HG03039 (cell line): Measurements from ENCODE around the gene C2CD4C.
"Not testable (repeated sequence)": the region's sequence is repeated elsewhere in the genome, so short reads cannot be mapped to it uniquely, and the experiment has no call there.

Source experiments
- ATAC-seq: cut with Tn5 transposase; IDR thresholded peaks from one replicate; pipeline ENCODE4 v1.9.1; 2021; ENCODE audit warnings: mild to moderate bottlenecking, moderate library complexity; ENCODE audit not compliant: unreplicated experiment

C2CD4C gene

DNA sequence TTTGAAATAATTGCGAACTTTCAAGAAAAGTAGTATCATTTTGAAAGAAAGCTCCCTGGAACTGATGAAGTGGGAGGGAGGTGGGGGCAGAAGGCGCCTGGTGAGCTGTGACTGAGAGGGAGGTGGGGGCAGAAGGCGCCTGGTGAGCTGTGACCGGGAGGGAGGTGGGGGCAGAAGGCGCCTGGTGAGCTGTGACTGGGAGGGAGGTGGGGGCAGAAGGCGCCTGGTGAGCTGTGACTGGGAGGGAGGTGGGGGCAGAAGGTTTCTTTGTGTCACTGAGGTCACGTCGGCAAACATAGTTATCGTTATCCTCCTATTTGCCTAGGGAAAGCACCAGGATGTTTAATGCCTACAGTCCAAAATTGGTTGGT is 24.2 kb downstream of the C2CD4C start:
- no peak for ATAC-seq

DNA sequence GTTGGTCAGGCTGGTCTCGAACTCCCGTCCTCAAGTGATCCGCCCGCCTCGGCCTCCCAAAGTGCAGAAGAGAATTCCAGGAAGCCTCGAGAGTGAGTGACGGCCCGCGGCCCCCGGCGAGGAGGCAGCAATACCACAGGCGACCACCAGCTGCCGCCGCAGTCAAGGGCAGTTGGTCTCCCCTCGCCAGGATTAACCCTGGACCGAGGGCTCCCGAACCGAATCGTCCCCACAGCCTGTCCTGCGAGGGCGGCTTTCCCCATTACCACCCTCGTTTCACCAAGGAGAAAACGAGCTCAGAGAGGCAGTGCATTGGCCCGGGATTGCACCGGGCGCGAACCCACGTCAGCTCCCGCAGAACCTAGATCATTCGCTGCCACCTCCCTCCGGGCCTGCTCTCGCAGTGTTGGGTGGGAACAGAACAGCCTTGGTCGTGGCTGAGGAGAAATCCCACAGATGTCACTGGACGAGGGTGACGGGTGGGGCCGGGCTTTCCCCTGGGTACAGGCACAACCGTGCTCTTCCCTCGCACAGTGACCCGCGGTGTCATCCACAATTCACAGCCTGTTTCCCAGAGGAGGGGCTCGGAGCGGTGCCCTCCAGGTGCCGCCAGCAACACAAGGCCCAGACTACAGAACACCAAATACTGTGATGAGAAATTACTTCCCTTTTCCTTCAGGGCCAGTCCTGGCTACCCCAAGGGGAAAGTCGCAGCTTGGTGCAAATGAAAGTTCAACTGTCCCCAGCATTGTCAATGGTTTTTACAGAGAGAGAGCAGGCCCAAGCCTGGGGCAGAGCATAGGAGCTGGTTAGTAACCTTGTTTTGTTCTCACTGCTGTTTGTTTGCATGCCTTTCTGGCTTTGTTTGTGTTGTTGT is 24.8 kb downstream of the C2CD4C start:
- no peak for ATAC-seq

DNA sequence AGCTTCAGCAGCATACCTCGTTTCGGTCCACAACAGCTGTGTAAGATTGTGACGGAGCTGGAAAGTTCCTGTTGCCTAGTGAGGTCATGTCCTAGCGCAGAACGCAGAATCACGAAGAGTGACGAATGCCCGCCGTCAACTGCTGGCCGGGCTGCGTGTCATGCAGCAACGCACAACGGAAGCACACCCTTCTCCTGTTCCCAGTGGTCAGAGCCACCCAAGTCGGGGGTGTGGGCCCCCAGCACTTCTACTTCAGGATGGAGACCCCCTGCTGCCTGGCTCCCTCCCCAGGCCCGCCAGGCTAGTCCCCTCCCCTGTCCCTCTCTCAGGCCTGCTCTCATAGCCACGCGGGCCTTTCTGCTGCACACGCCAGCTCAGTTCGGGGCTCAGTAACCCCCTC is 25.9 kb downstream of the C2CD4C start:
- ATAC-seq = no peak

DNA sequence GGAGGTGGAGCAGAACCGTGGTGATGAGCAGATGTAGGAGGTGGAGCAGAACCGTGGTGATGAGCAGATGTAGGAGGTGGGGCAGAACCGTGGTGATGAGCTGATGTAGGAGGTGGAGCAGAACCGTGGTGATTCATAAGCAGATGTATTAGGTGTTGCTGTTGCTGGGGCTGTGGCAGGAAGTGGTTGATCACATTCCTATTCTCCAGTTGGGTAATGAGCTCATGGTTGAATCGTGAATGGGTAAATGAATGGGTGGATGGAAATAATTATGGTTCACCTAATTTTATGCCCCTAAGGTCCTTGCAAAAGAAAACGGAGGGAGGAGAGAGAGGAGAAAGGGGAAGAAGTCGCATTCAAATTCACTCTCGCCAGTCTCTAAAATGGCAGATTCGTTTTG is 26.4 kb downstream of the C2CD4C start:
- ATAC-seq = not testable (repeated sequence)

DNA sequence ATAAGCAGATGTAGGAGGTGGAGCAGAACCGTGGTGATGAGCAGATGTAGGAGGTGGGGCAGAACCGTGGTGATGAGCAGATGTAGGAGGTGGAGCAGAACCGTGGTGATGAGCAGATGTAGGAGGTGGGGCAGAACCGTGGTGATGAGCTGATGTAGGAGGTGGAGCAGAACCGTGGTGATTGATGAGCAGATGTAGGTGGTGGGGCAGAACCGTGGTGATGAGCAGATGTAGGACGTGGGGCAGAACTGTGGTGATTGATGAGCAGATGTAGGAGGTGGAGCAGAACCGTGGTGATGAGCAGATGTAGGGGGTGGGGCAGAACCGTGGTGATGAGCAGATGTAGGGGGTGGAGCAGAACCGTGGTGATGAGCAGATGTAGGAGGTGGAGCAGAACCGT is 27.0 kb downstream of the C2CD4C start:
- ATAC-seq = not testable (repeated sequence)

DNA sequence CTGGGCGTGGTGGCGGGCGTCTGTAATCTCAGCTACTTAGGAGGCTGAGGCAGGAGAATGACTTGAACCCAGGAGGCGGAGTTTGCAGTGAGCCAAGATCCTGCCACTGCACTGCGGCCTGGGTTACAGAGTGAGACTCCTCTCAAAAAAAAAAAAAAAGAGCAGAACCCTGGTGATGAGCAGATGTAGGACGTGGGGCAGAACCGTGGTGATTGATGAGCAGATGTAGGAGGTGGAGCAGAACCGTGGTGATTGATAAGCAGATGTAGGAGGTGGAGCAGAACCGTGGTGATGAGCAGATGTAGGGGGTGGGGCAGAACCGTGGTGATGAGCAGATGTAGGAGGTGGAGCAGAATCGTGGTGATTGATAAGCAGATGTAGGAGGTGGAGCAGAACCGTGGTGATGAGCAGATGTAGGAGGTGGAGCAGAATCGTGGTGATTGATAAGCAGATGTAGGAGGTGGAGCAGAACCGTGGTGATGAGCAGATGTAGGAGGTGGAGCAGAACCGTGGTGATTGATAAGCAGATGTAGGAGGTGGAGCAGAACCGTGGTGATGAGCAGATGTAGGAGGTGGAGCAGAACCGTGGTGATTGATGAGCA is 28.2 kb downstream of the C2CD4C start:
- not testable (repeated sequence) for ATAC-seq

DNA sequence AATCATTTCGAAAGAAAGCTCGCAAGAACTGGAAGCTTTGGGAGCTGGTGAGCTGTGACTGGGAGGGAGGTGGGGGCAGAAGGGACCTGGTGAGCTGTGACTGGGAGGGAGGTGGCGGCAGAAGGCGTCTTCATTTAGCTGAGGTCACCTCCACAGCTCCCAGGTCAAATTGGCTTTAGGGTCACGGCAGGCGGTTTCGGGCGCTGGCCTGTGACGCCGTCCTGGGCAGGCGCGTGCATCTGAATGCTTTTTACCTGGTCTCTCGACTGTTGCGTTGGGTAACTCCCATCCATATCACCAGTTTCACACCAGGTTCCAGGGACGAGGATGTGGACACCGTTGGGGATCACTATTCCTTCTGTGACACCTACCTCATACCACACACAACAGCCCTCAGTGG is 29.2 kb downstream of the C2CD4C start:
- no peak for ATAC-seq

DNA sequence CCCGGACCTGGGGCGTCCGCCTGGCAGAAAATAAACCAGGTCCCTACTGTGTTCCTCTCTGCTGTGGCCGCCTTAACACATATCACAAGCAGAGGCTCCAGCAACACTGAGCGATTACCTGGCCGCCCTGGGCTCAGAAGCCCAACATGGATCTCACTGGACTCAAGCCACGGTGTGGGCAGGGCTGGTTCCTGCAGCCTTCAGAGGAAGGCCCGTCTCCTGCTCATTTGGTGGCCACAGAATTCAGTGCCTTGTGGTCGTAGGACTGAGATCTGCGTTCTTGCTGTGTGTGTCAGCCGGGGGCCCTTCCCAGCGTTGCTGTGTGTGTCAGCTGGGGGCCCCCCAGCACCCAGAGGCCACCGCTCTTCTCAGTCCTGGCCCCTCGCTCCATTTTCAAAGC is 30.2 kb downstream of the C2CD4C start:
- ATAC-seq = no peak

DNA sequence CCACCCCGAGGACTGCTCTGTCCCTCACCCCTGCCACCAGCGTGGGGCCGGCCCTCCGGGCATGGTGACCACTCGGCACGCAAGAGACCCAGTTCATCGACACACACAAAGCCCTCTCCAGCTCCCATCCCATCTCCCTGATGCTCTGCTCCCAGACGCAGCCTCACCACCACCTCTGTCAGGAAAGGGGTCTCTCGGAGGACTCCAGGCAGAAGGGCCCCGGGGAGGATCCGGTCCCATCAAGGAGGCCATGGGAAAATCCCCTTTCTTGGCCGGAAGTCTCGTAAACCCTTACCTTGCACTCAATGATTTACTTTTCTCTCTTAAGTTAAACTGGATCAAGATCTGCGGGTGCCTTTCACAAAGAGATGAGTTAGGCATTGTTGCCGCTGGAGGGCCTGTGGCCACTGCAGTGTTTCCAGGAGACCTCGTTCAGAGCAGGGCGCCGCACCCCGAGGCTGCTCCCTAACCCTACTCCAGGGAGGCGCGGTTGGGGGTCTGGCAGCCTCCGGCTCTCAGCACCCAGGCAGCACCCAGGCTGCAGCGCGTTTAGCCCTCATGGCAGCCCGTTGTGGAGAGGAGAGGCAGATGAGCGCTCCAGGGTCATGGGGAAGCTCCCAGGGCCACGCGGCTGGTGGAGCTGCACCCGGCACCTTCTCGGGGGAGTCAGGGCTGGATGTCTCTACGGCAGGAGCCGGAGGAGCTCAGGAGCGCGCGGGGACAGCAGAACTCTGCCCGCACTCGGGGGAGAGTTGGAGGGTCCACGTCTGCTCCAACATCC is 31.0 kb downstream of the C2CD4C start:
- no peak for ATAC-seq

DNA sequence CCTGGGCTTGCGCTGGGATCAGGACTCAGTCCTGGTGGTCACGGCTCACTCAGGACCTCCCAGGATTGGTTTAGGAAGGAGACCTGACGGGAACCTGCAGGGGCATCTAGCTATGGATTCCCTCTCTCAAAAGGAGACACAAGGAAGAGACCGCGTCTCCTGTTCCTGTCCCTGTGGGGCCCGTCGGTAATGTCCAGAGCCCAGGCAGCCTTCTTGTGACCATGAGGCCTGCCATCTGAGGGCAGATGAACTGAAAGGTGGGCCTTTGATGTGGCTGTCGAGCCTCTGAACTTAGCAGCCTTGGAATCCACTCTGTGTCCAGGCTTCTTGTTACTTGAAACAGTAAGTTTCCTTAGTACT is 32.9 kb downstream of the C2CD4C start:
- no peak for ATAC-seq

DNA sequence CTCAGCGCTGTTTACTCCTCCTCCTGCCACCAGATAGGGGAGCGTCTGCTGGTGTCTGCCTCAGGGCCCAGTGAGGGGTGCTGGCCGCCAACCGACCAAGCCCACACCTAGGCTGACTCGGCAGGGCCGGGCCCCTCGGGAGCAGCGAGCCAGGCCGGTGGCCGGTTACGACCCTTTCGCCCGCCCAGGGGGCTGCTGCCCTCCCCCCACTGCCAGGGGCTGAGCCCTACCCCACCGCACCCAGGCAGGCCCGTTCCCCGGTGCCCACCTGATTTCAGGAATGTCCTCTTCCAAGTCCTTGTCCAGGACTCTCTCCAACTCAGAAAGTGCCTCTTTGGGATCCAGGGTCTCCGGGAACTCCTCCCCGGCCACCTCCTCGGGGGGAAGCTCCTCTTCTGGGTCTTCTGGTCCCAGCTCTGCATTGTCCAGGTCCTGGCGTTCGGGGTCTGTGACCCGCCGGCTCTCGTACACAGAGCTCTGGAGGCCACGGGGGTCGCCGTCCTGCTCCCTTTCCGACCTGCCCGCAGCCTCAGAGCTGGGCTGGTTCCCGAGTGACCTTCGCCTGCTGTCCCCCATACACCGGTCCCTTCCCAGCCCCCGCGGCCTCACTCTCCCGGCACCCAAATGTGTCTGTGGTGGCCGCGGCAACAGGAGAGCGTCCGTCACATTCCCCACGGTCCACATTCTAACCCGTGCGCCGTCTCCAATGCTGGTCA is 33.4 kb downstream of the C2CD4C start:
- ATAC-seq = no peak

DNA sequence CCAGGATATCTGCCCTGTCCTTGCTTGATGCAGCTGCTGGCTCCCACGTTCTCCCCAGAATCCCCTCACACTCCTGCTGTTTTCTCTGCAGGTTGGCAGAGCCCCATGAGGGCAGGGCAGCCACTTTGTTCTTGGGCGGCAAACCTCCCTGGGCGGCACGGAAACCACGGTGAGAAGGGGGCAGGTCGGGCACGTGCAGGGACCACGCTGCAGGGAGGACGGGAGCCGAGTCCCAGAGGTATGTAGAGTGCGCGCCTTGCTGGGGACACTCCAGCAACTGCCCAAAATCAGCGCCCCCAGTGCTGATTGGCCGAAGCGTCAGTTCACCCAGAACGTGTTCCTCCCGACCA is 34.1 kb downstream of the C2CD4C start:
- ATAC-seq = no peak

DNA sequence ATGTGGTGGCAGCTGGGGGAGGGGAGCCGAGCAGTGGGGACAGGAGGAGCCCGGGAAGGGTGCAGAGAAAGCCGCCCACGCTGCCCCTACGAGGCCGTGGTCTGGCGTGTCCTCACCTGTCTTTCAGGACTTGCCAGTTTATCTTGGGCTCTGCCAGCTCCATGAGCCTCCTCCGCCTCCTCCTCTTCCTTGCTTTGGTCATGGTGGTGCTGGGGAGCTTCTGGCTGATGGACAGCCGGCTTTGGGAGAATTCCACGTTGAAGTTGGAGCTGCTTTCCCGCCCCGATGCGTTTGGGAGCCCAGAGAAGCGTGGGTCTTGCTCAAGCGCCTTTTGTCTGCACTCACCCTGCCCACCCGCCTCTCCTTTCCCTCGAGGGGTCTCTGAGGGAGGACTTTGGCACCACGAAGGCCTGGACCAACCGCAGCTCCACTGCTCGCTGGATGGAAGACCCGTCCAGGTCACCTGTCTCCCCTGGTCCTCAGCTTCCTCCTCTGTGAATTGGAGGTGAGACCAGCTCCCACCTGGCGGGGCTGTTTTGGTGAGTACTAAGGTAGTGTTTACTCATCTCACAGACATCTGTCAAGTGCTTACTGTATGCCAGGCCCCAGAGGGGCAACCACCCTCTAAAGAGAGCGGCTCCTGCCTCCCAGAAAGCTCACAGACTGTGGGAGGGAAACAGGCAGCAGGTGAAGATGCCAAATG is 34.6 kb downstream of the C2CD4C start:
- ATAC-seq = no peak

DNA sequence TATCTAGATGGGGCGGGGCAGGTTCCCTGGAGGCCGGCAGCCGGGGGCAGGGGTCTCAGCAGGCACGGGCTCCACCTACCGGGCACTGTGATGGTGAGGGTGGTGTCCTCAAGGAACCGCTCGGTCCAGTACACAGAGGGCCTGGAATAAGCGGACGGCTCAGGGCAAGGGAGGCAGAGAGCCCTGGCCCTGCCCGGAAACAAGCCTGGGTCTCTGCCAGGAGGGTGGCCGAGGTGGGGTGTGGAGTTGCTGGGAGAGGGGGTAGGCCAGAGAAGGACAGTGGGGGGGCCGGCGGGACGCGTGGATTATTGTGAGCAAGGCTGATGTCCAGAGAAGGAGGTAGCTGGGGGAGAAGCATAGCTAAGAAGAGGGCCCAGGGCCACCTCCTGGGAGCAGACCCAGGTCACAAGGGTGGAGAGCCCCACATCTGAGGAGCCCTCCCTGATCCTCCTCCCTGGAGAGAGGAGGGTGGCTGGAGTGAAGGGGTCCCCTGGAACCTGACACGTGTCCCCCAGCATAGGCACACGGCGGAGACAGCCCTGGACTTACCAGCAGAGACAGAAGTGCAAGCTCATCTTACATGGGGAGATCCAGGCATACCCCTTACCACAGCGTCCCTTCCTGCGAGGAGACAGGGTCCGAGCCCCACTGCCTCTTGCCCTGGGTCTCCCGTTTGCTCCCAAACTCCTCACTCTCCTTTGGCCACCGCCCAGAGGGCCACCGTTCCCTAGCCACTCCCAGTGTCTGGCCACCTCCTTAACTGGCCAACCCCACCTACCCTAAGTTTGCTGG is 35.4 kb downstream of the C2CD4C start:
- ATAC-seq = no peak

DNA sequence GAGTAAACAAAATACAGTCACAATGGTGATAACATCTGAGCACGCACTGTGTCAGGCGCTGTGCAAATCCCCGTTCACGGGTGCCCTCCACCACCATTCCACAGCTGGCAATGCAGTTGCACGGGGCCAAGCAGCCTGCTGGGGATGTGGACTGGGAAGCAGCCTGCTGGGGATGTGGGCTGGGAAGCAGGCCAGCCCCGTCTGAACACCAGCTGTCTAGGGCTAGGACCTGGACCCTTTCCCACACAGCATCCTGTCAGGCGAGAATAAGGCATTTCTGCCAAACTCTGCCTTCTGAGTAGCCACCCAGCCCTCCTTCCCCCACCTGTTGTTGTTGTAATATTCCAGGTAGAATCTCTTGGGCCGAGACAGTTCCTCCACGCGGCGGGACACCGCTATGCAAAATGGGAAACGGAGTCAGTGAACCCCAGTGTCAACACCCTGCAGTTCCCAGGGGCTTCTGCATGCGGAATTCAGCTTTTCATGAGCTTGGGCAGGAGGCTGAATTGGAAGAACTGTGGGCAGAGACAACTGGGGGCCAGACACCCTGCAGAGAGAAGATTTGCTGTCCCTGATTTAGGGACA is 36.5 kb downstream of the C2CD4C start:
- ATAC-seq = no peak

DNA sequence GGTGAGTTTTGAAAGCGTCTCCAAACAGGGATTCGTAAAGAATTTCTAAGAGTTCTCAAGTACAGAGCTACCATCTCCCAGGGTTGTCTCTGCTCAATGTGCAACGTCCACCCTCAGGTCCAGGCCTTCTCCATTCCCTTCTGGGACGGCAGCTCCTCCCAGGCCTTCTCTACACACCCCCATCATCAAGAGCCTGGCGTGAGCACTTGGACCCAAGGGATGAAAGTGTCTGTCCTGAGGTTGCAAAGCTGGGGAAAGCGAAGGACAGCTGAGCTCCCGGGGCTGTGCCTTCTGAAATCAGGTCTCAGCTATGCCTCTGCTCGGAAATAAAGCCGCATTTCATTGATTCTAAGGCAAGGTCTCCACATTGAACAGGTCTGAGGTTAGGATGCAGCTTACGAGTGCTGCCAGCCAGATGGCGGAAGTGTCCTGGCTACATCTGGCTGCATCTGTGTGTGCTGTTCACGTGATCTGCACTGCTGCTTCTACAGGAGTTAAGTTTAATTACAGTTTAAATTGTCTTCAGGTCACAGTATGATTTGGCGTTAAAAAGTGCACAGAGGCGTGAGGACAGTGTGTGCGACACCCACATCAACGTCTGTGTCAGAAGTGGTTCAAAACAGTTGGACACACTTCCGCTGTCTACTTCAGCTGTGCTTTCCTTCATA is 37.3 kb downstream of the C2CD4C start:
- ATAC-seq = no peak

DNA sequence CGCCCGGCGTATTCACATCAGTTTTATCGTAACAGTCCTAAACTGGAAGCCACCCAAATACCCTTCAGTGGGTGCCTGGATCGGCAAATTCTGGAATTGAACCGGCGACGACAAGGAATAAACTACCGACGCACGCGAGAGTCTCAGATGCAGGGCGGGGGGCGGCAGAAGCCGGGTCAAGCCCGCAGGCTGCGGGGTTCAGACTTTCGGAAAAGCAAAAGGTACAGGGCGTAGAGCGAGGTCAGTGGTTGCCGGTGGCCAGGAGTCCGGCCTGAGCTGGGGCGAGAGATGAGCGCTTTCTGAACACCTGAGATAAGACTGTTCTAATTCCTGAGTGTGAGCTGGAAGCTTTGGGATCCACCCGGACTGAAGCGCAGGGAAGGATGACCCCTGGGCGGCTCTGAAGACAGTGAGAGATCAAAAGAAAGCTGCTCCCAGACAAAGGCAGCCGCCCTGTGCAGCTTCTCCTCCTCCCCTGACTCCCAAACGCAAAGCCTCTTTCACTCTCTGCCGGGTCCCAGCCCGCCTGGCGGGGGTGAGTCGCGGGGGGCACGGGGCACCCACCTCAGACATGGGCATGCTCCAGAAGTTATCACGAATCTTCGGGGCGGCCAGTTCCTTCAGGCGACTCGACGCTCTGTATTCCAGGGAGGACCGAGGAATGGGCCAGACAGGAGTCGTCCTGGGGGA is 38.2 kb downstream of the C2CD4C start:
- ATAC-seq = no peak

DNA sequence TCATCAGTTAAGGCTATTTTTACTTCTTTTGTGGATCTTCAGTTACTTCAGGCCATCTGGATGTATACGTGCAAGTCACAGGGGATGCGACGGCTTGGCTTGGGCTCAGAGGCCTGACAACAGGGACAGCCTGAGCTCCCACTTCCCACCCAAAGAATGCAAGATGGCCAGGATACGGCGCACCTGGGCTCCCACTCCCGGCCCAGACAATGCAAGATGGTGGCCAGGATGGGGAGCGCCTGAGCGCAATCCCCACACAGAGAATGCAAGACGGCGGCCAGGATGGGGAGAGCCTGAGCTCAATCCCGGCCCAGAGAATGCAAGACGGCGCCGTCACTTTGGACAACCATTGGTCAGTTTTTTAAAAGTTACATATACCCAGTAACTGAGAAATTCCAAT is 39.1 kb downstream of the C2CD4C start:
- ATAC-seq = no peak

DNA sequence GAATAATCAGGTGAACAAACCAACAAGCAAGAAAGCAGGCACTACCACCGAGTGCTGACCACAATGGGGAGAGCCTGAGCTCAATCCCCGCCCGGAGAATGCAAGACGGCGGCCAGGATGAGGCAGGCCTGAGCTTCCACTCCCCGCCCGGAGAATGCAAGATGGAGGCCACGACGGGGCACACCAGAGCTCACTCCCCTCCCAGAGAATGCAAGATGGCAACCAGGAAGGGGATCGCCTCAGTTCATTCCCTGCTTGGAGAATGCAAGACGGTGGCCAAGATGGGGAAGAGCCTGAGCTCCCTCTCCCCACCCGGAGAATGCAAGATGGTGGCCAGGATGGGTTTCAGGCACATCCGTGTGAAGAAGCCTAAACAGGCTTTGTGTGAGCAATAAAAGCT is 39.7 kb downstream of the C2CD4C start:
- ATAC-seq = no peak
